GM12878 (cell line): ENCODE measurements around the gene SCARB2. TPM values are rescaled to one million over a fixed set of nuclear protein-coding genes. Genes with fewer than 3 reads are reported as not detected.

Experiments used
- ATAC-seq: fragments of 200-7000 bp; cut with Tn5 transposase; 3 replicates; pipeline ENCODE4 v1.9.1; 2020; ENCODE audit warnings: mild to moderate bottlenecking, moderate library complexity
- BruUV-seq: library from RNA; stranded (reverse); fragments of 400-500 nt; replicated peaks from 2 replicates; lab custom pipeline; 2021; lab: Mats Ljungman, UMichigan
- CTCF ChIA-PET: fragments of 300-600 bp; sonication (Branson Sonifier 250); formaldehyde crosslinking; extraction: SDS; loops from one replicate; lab custom pipeline; 2021; ENCODE audit warnings: inconsistent platforms; lab: Yijun Ruan, JAX
- POLR2A ChIA-PET: fragments of 350-600 bp; formaldehyde crosslinking; extraction: SDS; loops from one replicate; lab custom pipeline; 2021; ENCODE audit warnings: inconsistent platforms; lab: Charles Lee
- RAD21 ChIA-PET: fragments of 300-600 bp; sonication (Branson Sonifier 250); formaldehyde crosslinking; loops from one replicate; lab custom pipeline; 2023; ENCODE audit warnings: antibody characterized with exemption; ENCODE audit not compliant: unreplicated experiment; lab: Charles Lee
- SMC1A ChIA-PET: fragments of 300-600 bp; sonication (Branson Sonifier 250); formaldehyde crosslinking; loops from one replicate; lab custom pipeline; 2023; ENCODE audit not compliant: unreplicated experiment, uncharacterized antibody; lab: Charles Lee
- DNase-seq: peaks from one replicate; pipeline ENCODE4 v3.0.0-alpha.2; 2011; ENCODE audit warnings: low read depth, low spot score
- FAIRE-seq: peaks from 3 replicates; lab custom pipeline; 2011; peaks lifted over from hg19 to GRCh38; lab: Jason Lieb, UNC
- H2AFZ ChIP-seq: 2 replicates; pipeline ENCODE4 v1.6.0; 2011; ENCODE audit warnings: low read depth, low read length, control low read depth; ENCODE audit not compliant: control insufficient read depth
- H3K27ac ChIP-seq: 2 replicates; pipeline ENCODE4 v1.5.1; 2011; ENCODE audit warnings: control low read depth; ENCODE audit not compliant: control insufficient read depth, insufficient read depth
- H3K27me3 ChIP-seq, 2 experiments: replicated peaks in 1 of 2; 2 replicates each; pipeline versions ENCODE4 v1.6.0 to v1.6.1; 2011; ENCODE audit warnings: low read length in 1 of 2; ENCODE audit not compliant: control insufficient read depth in 2 of 2, insufficient read depth in 2 of 2
- H3K36me3 ChIP-seq, 2 experiments: 2 replicates each; pipeline ENCODE4 v1.5.1; 2011; ENCODE audit warnings: low read length in 1 of 2; ENCODE audit not compliant: control insufficient read depth in 2 of 2, insufficient read depth in 2 of 2
- H3K4me1 ChIP-seq: 2 replicates; pipeline ENCODE4 v1.6.1; 2011; ENCODE audit warnings: mild to moderate bottlenecking, low read length, moderate library complexity, mixed read lengths; ENCODE audit not compliant: control insufficient read depth, insufficient read depth
- H3K4me2 ChIP-seq: 2 replicates; pipeline ENCODE4 v1.6.0; 2011; ENCODE audit warnings: control low read depth; ENCODE audit not compliant: control insufficient read depth, insufficient read depth
- H3K4me3 ChIP-seq: fragments of 200-600 bp; sonication (generic); 2 replicates; pipeline ENCODE4 v1.5.1; 2016
- H3K79me2 ChIP-seq: 2 replicates; pipeline ENCODE4 v1.6.0; 2011; ENCODE audit warnings: low read length; ENCODE audit not compliant: control insufficient read depth, insufficient read depth
- H3K9ac ChIP-seq: 2 replicates; pipeline ENCODE4 v1.8.0; 2011; ENCODE audit warnings: low read length, control low read depth, mixed read lengths; ENCODE audit not compliant: control insufficient read depth, insufficient read depth
- H3K9me3 ChIP-seq: replicated peaks from 3 replicates; pipeline ENCODE4 v1.5.1; 2011; ENCODE audit warnings: mild to moderate bottlenecking, low read length; ENCODE audit not compliant: control insufficient read depth, insufficient read depth
- H4K20me1 ChIP-seq: 2 replicates; pipeline ENCODE4 v1.6.0; 2011; ENCODE audit not compliant: control insufficient read depth, insufficient read depth
- MEF2B ChIP-seq: fragments of 450-650 bp; IDR thresholded peaks from 2 replicates; pipeline ENCODE4 v1.6.1; 2018; ENCODE audit warnings: mild to moderate bottlenecking, moderate library complexity; ENCODE audit not compliant: partially characterized antibody, poor library complexity, severe bottlenecking
- PRDM15 ChIP-seq: fragments of 450-650 bp; formaldehyde crosslinking; IDR thresholded peaks from 2 replicates; pipeline ENCODE4 v1.4.0; 2020; ENCODE audit warnings: mild to moderate bottlenecking, moderate library complexity
- SUPT20H ChIP-seq: IDR thresholded peaks from 2 replicates; pipeline ENCODE4 v1.6.1; 2011; ENCODE audit warnings: low read depth, mild to moderate bottlenecking, low read length, moderate library complexity, borderline replicate concordance; ENCODE audit not compliant: control insufficient read depth
- SUZ12 ChIP-seq: fragments of 200-600 bp; sonication (generic); IDR thresholded peaks from one replicate; pipeline ENCODE4 v1.6.1; 2018; ENCODE audit warnings: antibody characterized with exemption, mild to moderate bottlenecking; ENCODE audit not compliant: unreplicated experiment
- WGBS: methylation state at CpG from one replicate; pipeline ENCODE4 v1.1.6; 2016; ENCODE audit warnings: low lambda C conversion rate; ENCODE audit not compliant: insufficient replicate concordance, insufficient coverage; ENCODE audit errors: missing lambda C conversion rate; 5-methylcytosine and 5-hydroxymethylcytosine counted together
- in situ Hi-C: fragments of 300-500 bp; cut with MboI; formaldehyde crosslinking; loops from 9 replicates; pipeline ENCODE4 v1.14.3; 2018; ENCODE audit warnings: mixed read lengths
- intact Hi-C: fragments of 100-400 bp; cut with micrococcal nuclease; formaldehyde crosslinking; loops from one replicate; pipeline ENCODE4 v1.14.2; 2022; ENCODE audit not compliant: unreplicated experiment
- polyA plus RNA-seq, 11 experiments: library from polyadenylated mRNA; depleted of rRNA in 4 of 11; unstranded in 6 of 11; stranded (reverse) in 5 of 11; fragments of >200 nt; fragmentation: Nextera tagmentation in 4 of 11; fragmentation: Illumina TruSeq in 1 of 11; extraction: Ambion mirVana in 4 of 11; extraction: Trizol in 1 of 11; gene quantifications; 1 replicate in 1 of 11; 2 replicates in 10 of 11; pipeline versions ENCODE4 v1.2.1 to v1.2.3, GENCODE V29; 2011 to 2016; ENCODE audit warnings: inconsistent platforms in 2 of 11, missing spikeins in 2 of 11, low read depth in 1 of 11
- total RNA-seq, 4 experiments: library from RNA; depleted of rRNA in 3 of 4; stranded (reverse); fragments of >200 nt in 3 of 4; fragmentation: Illumina TruSeq in 1 of 4; extraction: Trizol in 1 of 4; gene quantifications; 2 replicates each; pipeline versions ENCODE4 v1.2.1 to v1.2.3, GENCODE V29; 2013 to 2021

Gene SCARB2
- total and polyA plus RNA-seq, 10 of the 15 experiments (the other 5 are each of a cell fraction or from before 2014, with no cell fraction given), result 2.1 to 11.7 (median 9.5) TPM

- intact Hi-C loops, result no loop called here
- no peaks in the 10 kb centered on the region for H4K20me1 ChIP-seq
- no peak for ATAC-seq
- POLR2A ChIA-PET, result interaction anchor here (1.2 kb wide), 1 partner anchor 13 kb away, joined by 3 read pairs; no protein-coding TSS in a partner anchor
- H3K4me3 ChIP-seq, result no peak overlapping the region
- H2AFZ ChIP-seq, result no peak overlapping the region
- H3K9ac ChIP-seq, result no peak overlapping the region
- no TSS peak for BruUV-seq
- no peak overlapping the region for H3K27ac ChIP-seq
- no peak for TF ChIP-seq MEF2B
- no peak for TF ChIP-seq SUZ12
- TF ChIP-seq SUPT20H, result no peak
- no peak for TF ChIP-seq PRDM15 (CRISPR knock-in tag)
- no peaks in the 10 kb centered on the region; a peak in 2 of 4 replicates for H3K27me3 ChIP-seq
- no peaks in the 10 kb centered on the region for H3K4me1 ChIP-seq
- CTCF ChIA-PET, result no interaction called here
- SMC1A ChIA-PET, result interaction anchor here (1.4 kb wide), 2 partner anchors 10 to 43 kb away, joined by 3 to 4 read pairs; no protein-coding TSS in a partner anchor
- no peaks in the 10 kb centered on the region; the same call in 2 of the 3 replicates for H3K9me3 ChIP-seq
- in situ Hi-C loops, result no loop called here
- WGBS, result 0% methylated on average over 1 of the region's 1 CpG
- DNase-seq, result no peak
- no peaks in the 10 kb centered on the region for H3K36me3 ChIP-seq
- RAD21 ChIA-PET, result no interaction called here
- no peak for FAIRE-seq
- no peaks in the 10 kb centered on the region for H3K79me2 ChIP-seq
- no peak overlapping the region for H3K4me2 ChIP-seq
Observed at GRCh38 chr4:76226418-76226817, 12.8 kb upstream of the SCARB2 start.
